Transverse colon (tissue), 4 donors: ENCODE results near the gene RASGEF1C. TPM values are rescaled to one million over a fixed set of nuclear protein-coding genes. Genes with fewer than 3 reads are reported as not detected.

ENCODE experiments used
- DNase-seq: peaks from one replicate; pipeline ENCODE4 v3.0.0-alpha.2; 2019
- H3K27ac ChIP-seq, 4 donors: fragments of 200-600 bp; sonication (generic); 2 replicates each; pipeline ENCODE4 v1.5.1; 2016 to 2018; ENCODE audit warnings: inconsistent platforms in 4 of 4
- H3K27me3 ChIP-seq: fragments of 200-600 bp; sonication (generic); 2 replicates; pipeline ENCODE4 v1.5.1; 2017; ENCODE audit warnings: inconsistent platforms
- H3K36me3 ChIP-seq, 4 donors: fragments of 200-600 bp; sonication (generic); 2 replicates each; pipeline ENCODE4 v1.5.1; 2017 to 2019; ENCODE audit warnings: inconsistent platforms in 4 of 4
- H3K4me1 ChIP-seq, 4 donors: fragments of 200-600 bp; sonication (generic); 2 replicates each; pipeline ENCODE4 v1.5.1; 2017 to 2020; ENCODE audit warnings: inconsistent platforms in 4 of 4
- H3K4me3 ChIP-seq, 4 donors: fragments of 200-600 bp; sonication (generic); 1 replicate in 1 of 4; 2 replicates in 3 of 4; pipeline versions ENCODE4 v1.5.1 to v1.6.1; 2017 to 2019; ENCODE audit warnings: inconsistent platforms in 4 of 4
- H3K9me3 ChIP-seq, 2 donors: fragments of 200-600 bp; sonication (generic); 2 replicates each; pipeline ENCODE4 v1.5.1; 2017 to 2019; ENCODE audit warnings: inconsistent platforms in 2 of 2
- CTCF ChIP-seq, 5 experiments: fragments of 200-600 bp in 3 of 5; fragments of 450-650 bp in 2 of 5; sonication (generic) in 3 of 5; IDR thresholded peaks; 1 replicate in 2 of 5; 2 replicates in 3 of 5; pipeline ENCODE4 v1.5.1; 2016 to 2017; ENCODE audit warnings: antibody characterized with exemption in 5 of 5, inconsistent platforms in 3 of 5, mild to moderate bottlenecking in 2 of 5, moderate library complexity in 1 of 5
- EP300 ChIP-seq: sonication (generic); formaldehyde crosslinking; IDR thresholded peaks from one replicate; pipeline ENCODE4 v1.6.1; 2017; ENCODE audit warnings: antibody characterized with exemption, low read depth
- POLR2A ChIP-seq: fragments of 450-650 bp; IDR thresholded peaks from one replicate; pipeline ENCODE4 v1.6.1; 2016; ENCODE audit warnings: antibody characterized with exemption, mild to moderate bottlenecking, moderate library complexity
- POLR2AphosphoS5 ChIP-seq, 3 donors: sonication (generic); formaldehyde crosslinking; IDR thresholded peaks; one replicate each; pipeline ENCODE4 v1.6.1; 2016; ENCODE audit warnings: antibody characterized with exemption in 3 of 3
- WGBS, 2 donors: methylation state at CpG; one replicate each; pipeline ENCODE4 v1.1.5; 2018; ENCODE audit warnings: low coverage in 1 of 2; 5-methylcytosine and 5-hydroxymethylcytosine counted together
- in situ Hi-C, 4 donors: fragments of 200-750 bp; cut with MboI; loops; one replicate each; pipeline versions ENCODE4 v1.15.0 to v1.15.1; 2017; ENCODE audit warnings: low sequenced_read_pairs in 3 of 4, low pct_ligation_motif_present in 1 of 4, low pct_unique_long_range_greater_than_20kb in 1 of 4
- intact Hi-C: fragments of 100-400 bp; cut with DNase I; formaldehyde crosslinking; loops from one replicate; pipeline ENCODE4 v1.15.1; 2023; ENCODE audit warnings: low total_unique reads
- total RNA-seq, 4 donors: library from RNA; depleted of rRNA; stranded (reverse); fragments of >200 nt; gene quantifications; one replicate each; pipeline ENCODE4 v1.1.0, GENCODE V29; 2016

The RASGEF1C gene
- total RNA-seq, 4 donors from 2014 or later = 0.14 to 3.0 TPM; not detected in 2

GRCh38 chr5:180207593-180207992 is 1.4 kb downstream of the RASGEF1C start:
- no peak overlapping the region for H3K4me3 ChIP-seq
- in situ Hi-C loops = no loop called here

GRCh38 chr5:180206993-180207392 is 2.0 kb downstream of the RASGEF1C start:
- H3K27ac ChIP-seq = no peak overlapping the region
- 75 to 82% methylated on average over 6 to 11 of the region's 11 CpGs for WGBS, 2 donors
- H3K27me3 ChIP-seq = peaks cover 30% of the 10 kb centered on the region
- intact Hi-C loops = no loop called here
- peaks cover 0 to 11% (median 6%) of the 10 kb centered on the region in 4 donors for H3K4me1 ChIP-seq
- no peak for TF ChIP-seq POLR2A
- no peak for TF ChIP-seq POLR2AphosphoS5 (IDR thresholded peaks at IDR 0.05)
- TF ChIP-seq CTCF (IDR thresholded peaks at IDR 0.05) = no peak
- TF ChIP-seq EP300 = no peak
- no peaks in the 10 kb centered on the region for H3K36me3 ChIP-seq
- H3K9me3 ChIP-seq = no peaks in the 10 kb centered on the region
- no peak for DNase-seq
- H3K4me3 ChIP-seq = no peak overlapping the region
- in situ Hi-C loops = no loop called here

More at GRCh38 chr5:180207593-180207992, 1.4 kb downstream of the RASGEF1C start:
- intact Hi-C loops = no loop called here
- Histone ChIP-seq H3K27me3 (peaks cover 30% of the 10 kb centered on the region), H3K27ac (no peak overlapping the region), H3K9me3 (no peaks in the 10 kb centered on the region), H3K36me3 (no peaks in the 10 kb centered on the region), H3K4me1 (peaks cover 0 to 13% (median 6%) of the 10 kb centered on the region in 4 donors)
- 40 to 67% methylated on average over 1 to 25 of the region's 25 CpGs for WGBS, 2 donors
- DNase-seq = no peak
- TF ChIP-seq POLR2A = no peak
- TF ChIP-seq CTCF (IDR thresholded peaks at IDR 0.05) = no peak
- no peak for TF ChIP-seq POLR2AphosphoS5 (IDR thresholded peaks at IDR 0.05)
- TF ChIP-seq EP300 = no peak

- Histone ChIP-seq H3K36me3 (no peaks in the 10 kb centered on the region), H3K9me3 (no peaks in the 10 kb centered on the region), H3K27ac (no peak overlapping the region), H3K4me3 (no peak overlapping the region), H3K4me1 (peaks cover 0 to 11% (median 6%) of the 10 kb centered on the region in 4 donors), H3K27me3 (peaks cover 30% of the 10 kb centered on the region)
- TF ChIP-seq POLR2A (no peak), CTCF (IDR thresholded peaks at IDR 0.05) (no peak), EP300 (no peak), POLR2AphosphoS5 (IDR thresholded peaks at IDR 0.05) (no peak)
- WGBS, 2 donors = 60 to 72% methylated on average over 1 of the region's 1 CpG
- intact Hi-C loops = no loop called here
- DNase-seq = no peak
- in situ Hi-C loops = no loop called here
Measured at GRCh38 chr5:180205916-180206315, 3.1 kb downstream of the RASGEF1C start.

- 55 to 76% methylated on average over 1 of the region's 1 CpG for WGBS, 2 donors
- no peak overlapping the region for H3K27ac ChIP-seq
- H3K4me3 ChIP-seq = no peak overlapping the region
- peaks cover 30% of the 10 kb centered on the region for H3K27me3 ChIP-seq
- TF ChIP-seq CTCF (IDR thresholded peaks at IDR 0.05) (no peak), POLR2AphosphoS5 (IDR thresholded peaks at IDR 0.05) (no peak), EP300 (no peak), POLR2A (no peak)
- H3K9me3 ChIP-seq = no peaks in the 10 kb centered on the region
- intact Hi-C loops (no loop called here), in situ Hi-C loops (no loop called here)
- DNase-seq = no peak
- peaks cover 0 to 10% (median 6%) of the 10 kb centered on the region in 4 donors for H3K4me1 ChIP-seq
- H3K36me3 ChIP-seq = no peaks in the 10 kb centered on the region
Measured at GRCh38 chr5:180204276-180204819, 4.7 kb downstream of the RASGEF1C start.
